ENCODE measurements around the gene KEAP1.
A peak's percentile ranks its signal among the peaks of the same experiment; 100 is the strongest.
"Not testable (repeated sequence)": the region's sequence is repeated elsewhere in the genome, so short reads cannot be mapped to it uniquely, and the experiment has no call there.

Gene KEAP1

GRCh38 chr19:10462557-10462956 lies 40.6 kb downstream of the KEAP1 start:
- Histone ChIP-seq H2AFZ (ENCODE audit: low read length, unreplicated experiment) (no peak overlapping the region), H3K4me3 (ENCODE audit: low read depth, low read length) (no peak overlapping the region), H3K27ac (ENCODE audit: low read depth, low read length) (no peak overlapping the region), H3K36me3 (ENCODE audit: insufficient read depth, low read length) (no peaks in the 10 kb centered on the region), H3K4me1 (ENCODE audit: control insufficient read depth, insufficient read depth, low read length, unreplicated experiment) (no peaks in the 10 kb centered on the region), H3K79me2 (ENCODE audit: control insufficient read depth, insufficient read depth, low read length, unreplicated experiment) (no peaks in the 10 kb centered on the region), H3K27me3 (ENCODE audit: insufficient read depth, low read length) (no peaks in the 10 kb centered on the region)

DNA sequence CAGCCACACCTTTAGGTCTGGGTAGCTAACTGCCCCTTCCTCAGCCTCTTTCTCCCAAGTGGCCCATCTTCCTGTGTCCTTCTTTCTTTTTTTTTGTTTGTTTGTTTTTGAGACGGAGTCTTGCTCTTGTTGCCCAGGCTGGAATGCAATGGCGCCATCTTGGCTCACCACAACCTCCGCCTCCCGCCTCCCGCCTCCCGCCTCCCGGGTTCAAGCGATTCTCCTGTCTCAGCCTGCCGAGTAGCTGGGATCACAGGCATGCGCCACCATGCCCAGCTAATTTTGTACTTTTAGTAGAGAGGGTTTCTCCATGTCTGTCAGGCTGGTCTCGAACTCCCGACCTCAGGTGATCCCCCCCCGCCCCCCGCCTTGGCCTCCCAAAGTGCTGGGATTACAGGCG lies 41.1 kb downstream of the KEAP1 start:
- not testable (repeated sequence) for H3K79me2 ChIP-seq (ENCODE audit: control insufficient read depth, insufficient read depth, low read length, unreplicated experiment); H3K27me3 ChIP-seq (ENCODE audit: insufficient read depth, low read length); H3K4me3 ChIP-seq (ENCODE audit: low read depth, low read length); H3K27ac ChIP-seq (ENCODE audit: low read depth, low read length); H3K4me1 ChIP-seq (ENCODE audit: control insufficient read depth, insufficient read depth, low read length, unreplicated experiment); H3K36me3 ChIP-seq (ENCODE audit: insufficient read depth, low read length); H2AFZ ChIP-seq (ENCODE audit: low read length, unreplicated experiment)

DNA sequence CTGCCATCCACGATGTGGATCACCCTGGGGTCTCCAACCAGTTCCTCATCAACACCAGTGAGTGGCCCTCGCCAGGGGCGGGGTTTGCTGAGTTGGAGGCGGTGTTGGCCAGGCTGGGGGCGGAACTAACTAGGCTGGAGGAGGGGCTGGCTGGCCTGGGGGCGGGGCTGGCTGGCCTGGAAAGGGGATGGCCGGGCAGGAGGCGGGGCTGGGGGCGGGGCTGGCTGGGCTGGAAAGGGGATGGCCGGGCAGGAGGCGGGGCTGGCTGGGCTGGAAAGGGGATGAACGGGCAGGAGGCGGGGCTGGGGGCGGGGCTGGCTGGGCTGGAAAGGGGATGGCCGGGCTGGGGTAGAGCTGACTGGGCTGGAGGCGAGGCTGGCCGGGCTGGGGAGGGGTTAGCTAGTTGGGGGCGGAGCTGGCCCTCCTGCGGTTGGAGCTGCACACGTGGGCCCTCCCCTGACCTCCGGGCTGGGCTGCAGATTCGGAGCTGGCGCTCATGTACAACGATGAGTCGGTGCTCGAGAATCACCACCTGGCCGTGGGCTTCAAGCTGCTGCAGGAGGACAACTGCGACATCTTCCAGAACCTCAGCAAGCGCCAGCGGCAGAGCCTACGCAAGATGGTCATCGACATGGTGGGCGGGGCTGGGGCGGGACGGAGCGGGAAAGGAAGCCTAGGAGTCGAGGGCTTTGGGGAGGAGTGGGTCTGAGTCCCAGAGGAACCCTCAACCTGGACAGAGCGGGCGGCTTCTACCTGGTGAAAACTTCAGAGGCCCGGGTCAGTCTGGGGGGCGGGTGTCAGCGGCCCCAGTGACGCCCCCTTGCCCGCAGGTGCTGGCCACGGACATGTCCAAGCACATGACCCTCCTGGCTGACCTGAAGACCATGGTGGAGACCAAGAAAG lies 41.9 kb downstream of the KEAP1 start:
- Histone ChIP-seq H3K27ac (ENCODE audit: low read depth, low read length) (no peak overlapping the region), H3K27me3 (ENCODE audit: insufficient read depth, low read length) (no peaks in the 10 kb centered on the region), H3K36me3 (ENCODE audit: insufficient read depth, low read length) (no peaks in the 10 kb centered on the region), H2AFZ (ENCODE audit: low read length, unreplicated experiment) (no peak overlapping the region), H3K4me3 (ENCODE audit: low read depth, low read length) (peak overlapping the region; percentile 49; the same call in 1 of the 2 replicates), H3K79me2 (ENCODE audit: control insufficient read depth, insufficient read depth, low read length, unreplicated experiment) (no peaks in the 10 kb centered on the region), H3K4me1 (ENCODE audit: control insufficient read depth, insufficient read depth, low read length, unreplicated experiment) (no peaks in the 10 kb centered on the region)

- H3K27ac ChIP-seq (ENCODE audit: low read depth, low read length): no peak overlapping the region
- no peak overlapping the region for H2AFZ ChIP-seq (ENCODE audit: low read length, unreplicated experiment)
- no peaks in the 10 kb centered on the region for H3K27me3 ChIP-seq (ENCODE audit: insufficient read depth, low read length)
- H3K4me3 ChIP-seq (ENCODE audit: low read depth, low read length): no peak overlapping the region
- no peaks in the 10 kb centered on the region for H3K79me2 ChIP-seq (ENCODE audit: control insufficient read depth, insufficient read depth, low read length, unreplicated experiment)
- no peaks in the 10 kb centered on the region for H3K36me3 ChIP-seq (ENCODE audit: insufficient read depth, low read length)
- no peaks in the 10 kb centered on the region for H3K4me1 ChIP-seq (ENCODE audit: control insufficient read depth, insufficient read depth, low read length, unreplicated experiment)
Observed at GRCh38 chr19:10460714-10461046, 42.5 kb downstream of the KEAP1 start.

- not testable (repeated sequence) for H3K4me3 ChIP-seq (ENCODE audit: low read depth, low read length); H3K36me3 ChIP-seq (ENCODE audit: insufficient read depth, low read length); H2AFZ ChIP-seq (ENCODE audit: low read length, unreplicated experiment); H3K27ac ChIP-seq (ENCODE audit: low read depth, low read length); H3K27me3 ChIP-seq (ENCODE audit: insufficient read depth, low read length); H3K4me1 ChIP-seq (ENCODE audit: control insufficient read depth, insufficient read depth, low read length, unreplicated experiment); H3K79me2 ChIP-seq (ENCODE audit: control insufficient read depth, insufficient read depth, low read length, unreplicated experiment)
Observed at GRCh38 chr19:10458733-10459132, 44.4 kb downstream of the KEAP1 start.

- H3K4me1 ChIP-seq (ENCODE audit: control insufficient read depth, insufficient read depth, low read length, unreplicated experiment): no peaks in the 10 kb centered on the region
- H3K27ac ChIP-seq (ENCODE audit: low read depth, low read length): no peak overlapping the region
- no peaks in the 10 kb centered on the region for H3K36me3 ChIP-seq (ENCODE audit: insufficient read depth, low read length)
- no peak overlapping the region for H3K4me3 ChIP-seq (ENCODE audit: low read depth, low read length)
- no peaks in the 10 kb centered on the region for H3K79me2 ChIP-seq (ENCODE audit: control insufficient read depth, insufficient read depth, low read length, unreplicated experiment)
- no peaks in the 10 kb centered on the region for H3K27me3 ChIP-seq (ENCODE audit: insufficient read depth, low read length)
- H2AFZ ChIP-seq (ENCODE audit: low read length, unreplicated experiment): no peak overlapping the region
Observed at GRCh38 chr19:10454267-10454666, 48.9 kb downstream of the KEAP1 start.

DNA sequence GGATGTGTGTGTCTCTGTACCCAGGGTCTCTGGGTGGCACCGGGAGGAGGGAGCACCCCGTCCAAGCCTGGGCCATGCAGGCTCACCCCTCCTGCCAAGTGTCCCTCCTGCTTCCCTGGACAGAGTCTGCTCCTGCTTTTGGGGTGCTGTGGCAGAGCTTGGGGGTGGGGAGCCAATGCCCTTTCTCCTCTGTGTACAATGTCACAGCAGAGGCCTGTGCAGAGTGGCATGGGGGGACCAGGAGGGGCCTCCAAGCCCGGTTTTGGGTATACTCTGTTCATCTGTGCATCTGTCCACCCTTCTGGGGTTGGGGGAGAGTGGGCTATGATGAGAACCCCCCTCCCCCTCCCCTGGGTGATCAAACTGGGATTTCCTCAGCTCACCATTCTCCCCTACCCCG lies 49.3 kb downstream of the KEAP1 start:
- Histone ChIP-seq H2AFZ (ENCODE audit: low read length, unreplicated experiment) (no peak overlapping the region), H3K27me3 (ENCODE audit: insufficient read depth, low read length) (no peaks in the 10 kb centered on the region), H3K36me3 (ENCODE audit: insufficient read depth, low read length) (no peaks in the 10 kb centered on the region), H3K4me1 (ENCODE audit: control insufficient read depth, insufficient read depth, low read length, unreplicated experiment) (no peaks in the 10 kb centered on the region), H3K4me3 (ENCODE audit: low read depth, low read length) (no peak overlapping the region), H3K27ac (ENCODE audit: low read depth, low read length) (no peak overlapping the region), H3K79me2 (ENCODE audit: control insufficient read depth, insufficient read depth, low read length, unreplicated experiment) (no peaks in the 10 kb centered on the region)

GRCh38 chr19:10452726-10453618 lies 50.2 kb downstream of the KEAP1 start:
- Histone ChIP-seq H3K4me3 (ENCODE audit: low read depth, low read length) (no peak overlapping the region), H2AFZ (ENCODE audit: low read length, unreplicated experiment) (no peak overlapping the region), H3K4me1 (ENCODE audit: control insufficient read depth, insufficient read depth, low read length, unreplicated experiment) (no peaks in the 10 kb centered on the region), H3K27me3 (ENCODE audit: insufficient read depth, low read length) (no peaks in the 10 kb centered on the region), H3K36me3 (ENCODE audit: insufficient read depth, low read length) (no peaks in the 10 kb centered on the region), H3K79me2 (ENCODE audit: control insufficient read depth, insufficient read depth, low read length, unreplicated experiment) (no peaks in the 10 kb centered on the region), H3K27ac (ENCODE audit: low read depth, low read length) (no peak overlapping the region)

- Histone ChIP-seq H3K36me3 (ENCODE audit: insufficient read depth, low read length) (no peaks in the 10 kb centered on the region), H3K79me2 (ENCODE audit: control insufficient read depth, insufficient read depth, low read length, unreplicated experiment) (no peaks in the 10 kb centered on the region), H3K4me1 (ENCODE audit: control insufficient read depth, insufficient read depth, low read length, unreplicated experiment) (no peaks in the 10 kb centered on the region), H3K4me3 (ENCODE audit: low read depth, low read length) (no peak overlapping the region), H2AFZ (ENCODE audit: low read length, unreplicated experiment) (no peak overlapping the region), H3K27ac (ENCODE audit: low read depth, low read length) (no peak overlapping the region), H3K27me3 (ENCODE audit: insufficient read depth, low read length) (no peaks in the 10 kb centered on the region)
Observed at GRCh38 chr19:10450853-10451609, 52.1 kb downstream of the KEAP1 start.

DNA sequence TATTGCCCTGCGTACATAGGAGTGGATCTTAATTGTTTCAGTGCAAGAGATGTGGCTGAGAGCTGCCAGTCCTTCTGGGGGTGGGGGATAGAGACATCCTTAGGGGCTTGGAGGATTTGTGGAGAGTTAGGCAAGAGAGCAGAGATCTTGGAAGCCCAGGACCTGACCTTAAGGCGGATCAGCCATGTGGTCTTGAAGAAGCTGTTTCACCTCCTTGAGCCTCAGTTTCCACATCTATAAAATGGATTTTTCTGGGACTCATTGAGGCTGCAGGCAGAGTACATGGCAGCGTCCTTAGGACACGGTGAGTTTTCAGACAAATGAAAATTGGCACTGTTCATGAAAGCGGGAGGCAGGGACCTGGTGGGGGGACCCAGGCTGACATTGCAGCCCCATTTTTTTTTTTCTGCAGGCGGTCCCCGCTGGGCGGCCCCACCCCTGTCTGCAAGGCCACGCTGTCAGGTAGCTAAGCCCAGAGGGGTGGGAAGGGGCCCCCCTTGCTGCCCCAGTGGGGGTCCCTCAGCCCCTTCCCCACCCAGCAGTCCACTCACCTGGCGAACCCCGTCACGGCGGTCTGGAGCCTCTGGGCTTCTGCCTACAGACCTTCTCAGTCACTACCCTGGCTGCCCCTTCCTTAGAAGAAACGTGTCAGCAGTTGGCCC lies 52.8 kb downstream of the KEAP1 start:
- Histone ChIP-seq H3K36me3 (ENCODE audit: insufficient read depth, low read length) (no peaks in the 10 kb centered on the region), H3K79me2 (ENCODE audit: control insufficient read depth, insufficient read depth, low read length, unreplicated experiment) (no peaks in the 10 kb centered on the region), H3K27me3 (ENCODE audit: insufficient read depth, low read length) (no peaks in the 10 kb centered on the region), H3K4me3 (ENCODE audit: low read depth, low read length) (no peak overlapping the region), H3K27ac (ENCODE audit: low read depth, low read length) (no peak overlapping the region), H2AFZ (ENCODE audit: low read length, unreplicated experiment) (no peak overlapping the region), H3K4me1 (ENCODE audit: control insufficient read depth, insufficient read depth, low read length, unreplicated experiment) (no peaks in the 10 kb centered on the region)
